ENCODE measurements around the gene MAP1B. TPM values are rescaled to one million over a fixed set of nuclear protein-coding genes. Genes with fewer than 3 reads are reported as not detected.

MAP1B gene
- total and polyA plus RNA-seq, 4 donors, result 0.58 to 5.0 (median 2.1) TPM

- TF ChIP-seq HNF4A (conservative IDR thresholded peaks at IDR 0.05), result no peak
Observed at GRCh38 chr5:72160959-72161358, 53.7 kb downstream of the MAP1B start (continued).

GRCh38 chr5:72161951-72162350, 54.7 kb downstream of the MAP1B start:
- TF ChIP-seq YY1 (IDR thresholded peaks at IDR 0.05) (no peak), TAF1 (conservative IDR thresholded peaks at IDR 0.05) (no peak), NR2F2 (IDR thresholded peaks at IDR 0.05) (no peak), ATF3 (IDR thresholded peaks at IDR 0.05) (no peak), RAD21 (IDR thresholded peaks at IDR 0.05) (no peak), CTCF (IDR thresholded peaks at IDR 0.05; ENCODE audit: low read depth, low read length, missing input control) (no peak), HNF4G (IDR thresholded peaks at IDR 0.05) (no peak), REST (IDR thresholded peaks at IDR 0.05) (no peak), SP1 (IDR thresholded peaks at IDR 0.05) (no peak)
- H3K36me3 ChIP-seq (ENCODE audit: control insufficient read depth in 4 of 4, insufficient read depth in 3 of 4, low read depth in 1 of 4, low read length in 3 of 4), result no peaks in the 10 kb centered on the region
- H3K9ac ChIP-seq (ENCODE audit: low read depth in 1 of 2, low read length in 2 of 2), result no peak overlapping the region
- no peak overlapping the region for H3K27ac ChIP-seq (ENCODE audit: low read depth in 1 of 2, low read length in 2 of 2)
- no peaks in the 10 kb centered on the region for H3K27me3 ChIP-seq (ENCODE audit: control insufficient read depth in 4 of 4, insufficient read depth in 4 of 4, low read length in 3 of 4)
- H3K9me3 ChIP-seq (ENCODE audit: control insufficient read depth in 4 of 4, low read length in 3 of 4), result no peaks in the 10 kb centered on the region
- 86% methylated on average over 4 of the region's 4 CpGs for whole genome bisulfite sequencing
- H3K4me1 ChIP-seq (ENCODE audit: control insufficient read depth in 4 of 4, insufficient read depth in 4 of 4, low read length in 3 of 4), result no peaks in the 10 kb centered on the region
- no peak overlapping the region for H3K4me3 ChIP-seq (ENCODE audit: low read depth in 1 of 3, low read length in 3 of 3)
- DNase-seq (ENCODE audit: low spot score), result no peak

- no peaks in the 10 kb centered on the region for H3K27me3 ChIP-seq (ENCODE audit: control insufficient read depth in 4 of 4, insufficient read depth in 4 of 4, low read length in 3 of 4)
- WGBS, result 90% methylated on average over 2 of the region's 2 CpGs
- no peak overlapping the region for H3K27ac ChIP-seq (ENCODE audit: low read depth in 1 of 2, low read length in 2 of 2)
- no peak overlapping the region for H3K4me3 ChIP-seq (ENCODE audit: low read depth in 1 of 3, low read length in 3 of 3)
- no peaks in the 10 kb centered on the region for H3K36me3 ChIP-seq (ENCODE audit: control insufficient read depth in 4 of 4, insufficient read depth in 3 of 4, low read depth in 1 of 4, low read length in 3 of 4)
- no peak for DNase-seq (ENCODE audit: low spot score)
- no peak for TF ChIP-seq HNF4G (IDR thresholded peaks at IDR 0.05)
- TF ChIP-seq CTCF (IDR thresholded peaks at IDR 0.05; ENCODE audit: low read depth, low read length, missing input control), result no peak
- no peak for TF ChIP-seq GABPA (IDR thresholded peaks at IDR 0.05 in 1 of 2, conservative IDR thresholded peaks at IDR 0.05 in 1 of 2)
- TF ChIP-seq FOXA1 (IDR thresholded peaks at IDR 0.05), result no peak
- TF ChIP-seq JUND (IDR thresholded peaks at IDR 0.05), result no peak
- TF ChIP-seq TAF1 (conservative IDR thresholded peaks at IDR 0.05), result no peak
- TF ChIP-seq RXRA (IDR thresholded peaks at IDR 0.05), result no peak
- TF ChIP-seq NR2F2 (IDR thresholded peaks at IDR 0.05), result no peak
- no peak for TF ChIP-seq YY1 (IDR thresholded peaks at IDR 0.05)
- TF ChIP-seq EGR1 (IDR thresholded peaks at IDR 0.05; ENCODE audit: low read depth in 2 of 2), result no peak
- no peak for TF ChIP-seq REST (IDR thresholded peaks at IDR 0.05)
- no peak overlapping the region for H3K9ac ChIP-seq (ENCODE audit: low read depth in 1 of 2, low read length in 2 of 2)
- no peaks in the 10 kb centered on the region for H3K4me1 ChIP-seq (ENCODE audit: control insufficient read depth in 4 of 4, insufficient read depth in 4 of 4, low read length in 3 of 4)
- H3K9me3 ChIP-seq (ENCODE audit: control insufficient read depth in 4 of 4, low read length in 3 of 4), result no peaks in the 10 kb centered on the region
Observed at GRCh38 chr5:72163349-72163983, 56.2 kb downstream of the MAP1B start.
